Pancreas (tissue), 10 donors: ENCODE results near the gene EP400. TPM values are rescaled to one million over a fixed set of nuclear protein-coding genes. Genes with fewer than 3 reads are reported as not detected.

Experiments
- ATAC-seq, 4 donors: fragments of 200-7000 bp; cut with Tn5 transposase; one replicate each; pipeline versions ENCODE4 v1.8.0 to v1.9.1; 2020; ENCODE audit warnings: mild to moderate bottlenecking in 4 of 4, moderate library complexity in 4 of 4
- DNase-seq, 6 donors: peaks; one replicate each; pipeline ENCODE4 v3.0.0-alpha.2; 2020
- FAIRE-seq: peaks from 2 replicates; lab custom pipeline; 2012; peaks lifted over from hg19 to GRCh38; lab: Jason Lieb, UNC
- H3K27ac ChIP-seq, 4 donors: fragments of 200-600 bp; sonication (generic); 1 replicate in 3 of 4; 2 replicates in 1 of 4; pipeline versions ENCODE4 v1.5.0 to v1.8.0; 2020
- H3K27me3 ChIP-seq, 4 donors: fragments of 200-600 bp; one replicate each; pipeline ENCODE4 v1.8.0; 2021
- H3K36me3 ChIP-seq, 3 donors: fragments of 200-600 bp; sonication (generic) in 1 of 3; one replicate each; pipeline versions ENCODE4 v1.5.0 to v1.8.0; 2020 to 2021
- H3K4me1 ChIP-seq, 3 donors: fragments of 200-600 bp; one replicate each; pipeline ENCODE4 v1.8.0; 2021
- H3K4me3 ChIP-seq, 4 donors: fragments of 200-600 bp; sonication (generic) in 2 of 4; one replicate each; pipeline versions ENCODE4 v1.5.0 to v1.8.0; 2020 to 2021
- H3K9me3 ChIP-seq, 4 donors: fragments of 200-600 bp; one replicate each; pipeline ENCODE4 v1.8.0; 2021
- CTCF ChIP-seq, 4 donors: fragments of 200-600 bp; sonication (generic) in 3 of 4; IDR thresholded peaks; one replicate each; pipeline versions ENCODE4 v1.5.0 to v1.8.0; 2021; ENCODE audit warnings: antibody characterized with exemption in 4 of 4
- WGBS, 2 donors: extraction: QIAGEN DNeasy Blood & Tissue Kit; methylation state at CpG; one replicate each; pipeline ENCODE4 v1.1.7; 2013; 5-methylcytosine and 5-hydroxymethylcytosine counted together
- intact Hi-C, 3 donors: fragments of 100-400 bp; cut with DNase I; formaldehyde crosslinking; loops; one replicate each; pipeline versions ENCODE4 v1.11.1 to v1.14.2; 2022
- polyA plus RNA-seq, 2 donors: library from polyadenylated mRNA; stranded (reverse); fragments of 200-250 nt; gene quantifications; one replicate each; pipeline ENCODE4 v1.2.3, GENCODE V29; 2013
- total RNA-seq, 6 donors: library from RNA; stranded (reverse); fragmentation: NEBNext Ultra II Directional in 4 of 6; extraction: Animal tissue kit (Norgen Biotek cat#: 25700) in 4 of 6; gene quantifications; one replicate each; pipeline versions ENCODE4 v1.2.1 to v1.2.4, GENCODE V29; 2021 to 2023
- donor health status: healthy with polysubstance abuse.
- donor health status: DM: no; HTN: no; CAD: no; lungs with moderate emphysema.
- donor health status: DM: no; HTN: no; CAD: no.
- donor health status: control.
- donor health status: control.
- donor health status: Bipolar disorder and iron deficiency.
- donor health status: DM: yes; HTN: yes; CAD: no.
- donor health status: DM: no; HTN: no; CAD: no.
- donor health status: DM: no; HTN: no; CAD: no.
- donor health status: DM: yes; HTN: yes; CAD: no.

Gene EP400
- total and polyA plus RNA-seq, 8 donors = 15.9 to 24.3 (median 16.7) TPM

GRCh38 chr12:132055535-132056096 is 105.9 kb downstream of the EP400 start:
- 85 to 88% methylated on average over 11 of the region's 11 CpGs for WGBS, 2 donors
- ATAC-seq (no peak), FAIRE-seq (no peak), DNase-seq (no peak)
- H3K27me3 ChIP-seq = no peaks in the 10 kb centered on the region
- no peak overlapping the region for H3K4me3 ChIP-seq
- no peak overlapping the region for H3K27ac ChIP-seq
- peaks cover 0 to 3% (median under 1%) of the 10 kb centered on the region in 3 donors for H3K4me1 ChIP-seq
- no peak for TF ChIP-seq CTCF (IDR thresholded peaks at IDR 0.05)
- no peaks in the 10 kb centered on the region for H3K9me3 ChIP-seq
- peaks cover under 1 to 47% (median 23%) of the 10 kb centered on the region in 3 donors for H3K36me3 ChIP-seq
- intact Hi-C loops = no loop called here

GRCh38 chr12:132056320-132056719 is 106.6 kb downstream of the EP400 start:
- H3K27me3 ChIP-seq = no peaks in the 10 kb centered on the region
- no peak for ATAC-seq
- no peaks in the 10 kb centered on the region for H3K4me1 ChIP-seq
- peaks cover 3 to 43% (median 19%) of the 10 kb centered on the region in 3 donors for H3K36me3 ChIP-seq
- no peak overlapping the region for H3K4me3 ChIP-seq
- WGBS, 2 donors = 93% methylated on average over 5 of the region's 5 CpGs
- H3K27ac ChIP-seq = no peak overlapping the region
- no peak for FAIRE-seq
- DNase-seq = no peak
- no peak for TF ChIP-seq CTCF (IDR thresholded peaks at IDR 0.05)
- H3K9me3 ChIP-seq = no peaks in the 10 kb centered on the region
- intact Hi-C loops = no loop called here

GRCh38 chr12:132056951-132057350 is 107.2 kb downstream of the EP400 start:
- DNase-seq (no peak), ATAC-seq (no peak), FAIRE-seq (no peak)
- H3K9me3 ChIP-seq = no peaks in the 10 kb centered on the region
- peaks cover 3 to 49% (median 18%) of the 10 kb centered on the region in 3 donors for H3K36me3 ChIP-seq
- H3K27ac ChIP-seq = no peak overlapping the region
- no peaks in the 10 kb centered on the region for H3K27me3 ChIP-seq
- H3K4me3 ChIP-seq = no peak overlapping the region
- H3K4me1 ChIP-seq = no peaks in the 10 kb centered on the region
- 89 to 95% methylated on average over 5 of the region's 5 CpGs for WGBS, 2 donors
- no peak for TF ChIP-seq CTCF (IDR thresholded peaks at IDR 0.05)
- intact Hi-C loops = no loop called here

- Histone ChIP-seq H3K9me3 (no peaks in the 10 kb centered on the region), H3K27ac (no peak overlapping the region), H3K4me1 (no peaks in the 10 kb centered on the region), H3K4me3 (no peak overlapping the region), H3K36me3 (peaks cover 3 to 51% (median 18%) of the 10 kb centered on the region in 3 donors), H3K27me3 (no peaks in the 10 kb centered on the region)
- ATAC-seq (no peak), DNase-seq (no peak), FAIRE-seq (no peak)
- intact Hi-C loops = no loop called here
- no peak for TF ChIP-seq CTCF (IDR thresholded peaks at IDR 0.05)
- 86 to 91% methylated on average over 5 of the region's 5 CpGs for WGBS, 2 donors
Observed at GRCh38 chr12:132057691-132058090, 107.9 kb downstream of the EP400 start.

- intact Hi-C loops = no loop called here
- WGBS, 2 donors = 93% methylated on average over 7 of the region's 7 CpGs
Observed at GRCh38 chr12:132061197-132061596, 111.5 kb downstream of the EP400 start.

More at GRCh38 chr12:132061197-132061596, 111.5 kb downstream of the EP400 start:
- no peaks in the 10 kb centered on the region for H3K27me3 ChIP-seq
- H3K4me3 ChIP-seq = no peak overlapping the region
- H3K36me3 ChIP-seq = peaks cover 3 to 53% (median 10%) of the 10 kb centered on the region in 3 donors
- ATAC-seq (no peak), DNase-seq (no peak), FAIRE-seq (no peak)
- H3K4me1 ChIP-seq = no peaks in the 10 kb centered on the region
- no peak for TF ChIP-seq CTCF (IDR thresholded peaks at IDR 0.05)
- no peak overlapping the region for H3K27ac ChIP-seq
- no peaks in the 10 kb centered on the region for H3K9me3 ChIP-seq
